SU-DHL-6 (cell line): Measurements from ENCODE around the gene USB1.

Source experiments
- H2AFZ ChIP-seq: fragments of 200-600 bp; sonication (generic); 2 replicates; pipeline ENCODE4 v1.6.1; 2014; ENCODE audit warnings: low read depth, mild to moderate bottlenecking, moderate library complexity, mixed read lengths, antibody characterized with exemption, low read length; ENCODE audit not compliant: severe bottlenecking
- H3F3A ChIP-seq: fragments of 200-600 bp; shearing (Covaris generic); 2 replicates; pipeline ENCODE4 v1.6.0; 2016; ENCODE audit warnings: antibody characterized with exemption, mild to moderate bottlenecking; ENCODE audit not compliant: insufficient read depth
- H3K27ac ChIP-seq: fragments of 200-600 bp; sonication (generic); 2 replicates; pipeline ENCODE4 v1.5.1; 2016; ENCODE audit warnings: low read depth, mild to moderate bottlenecking, low read length, moderate library complexity, mixed read lengths
- H3K27me3 ChIP-seq: fragments of 200-600 bp; sonication (generic), shearing (Covaris generic); 2 replicates; pipeline ENCODE4 v1.6.0; 2014; ENCODE audit warnings: mild to moderate bottlenecking, low read length
- H3K36me3 ChIP-seq: fragments of 200-600 bp; sonication (generic); 2 replicates; pipeline ENCODE4 v1.6.1; 2014; ENCODE audit warnings: mild to moderate bottlenecking, low read length, mixed read lengths
- H3K4me2 ChIP-seq: fragments of 300-600, 200-600 bp; shearing (Covaris generic), sonication (generic); 2 replicates; pipeline ENCODE4 v1.6.0; 2014; ENCODE audit warnings: low read length, low read depth, mild to moderate bottlenecking; ENCODE audit not compliant: poor library complexity, severe bottlenecking
- H3K4me3 ChIP-seq: fragments of 200-600 bp; sonication (generic); 2 replicates; pipeline ENCODE4 v1.5.1; 2014; ENCODE audit warnings: antibody characterized with exemption, low read length, mild to moderate bottlenecking, mixed read lengths; ENCODE audit not compliant: insufficient read depth, poor library complexity, severe bottlenecking
- H3K79me2 ChIP-seq: fragments of 200-600 bp; sonication (generic); 2 replicates; pipeline ENCODE4 v1.6.1; 2014; ENCODE audit warnings: mild to moderate bottlenecking, low read length, moderate library complexity; ENCODE audit not compliant: insufficient read depth
- H3K9ac ChIP-seq: fragments of 200-600 bp; sonication (generic); 2 replicates; pipeline ENCODE4 v1.7.0; 2014; ENCODE audit warnings: mild to moderate bottlenecking, low read length
- H3K9me2 ChIP-seq: fragments of 200-600 bp; sonication (generic); replicated peaks from 2 replicates; pipeline ENCODE4 v1.6.1; 2014; ENCODE audit warnings: low read length; ENCODE audit not compliant: insufficient read depth
- H3K9me3 ChIP-seq: fragments of 200-600 bp; sonication (generic); 2 replicates; pipeline ENCODE4 v1.6.1; 2014; ENCODE audit warnings: low read length, mixed read lengths; ENCODE audit not compliant: insufficient read depth
- H4K20me1 ChIP-seq: fragments of 200-600 bp; sonication (generic); 2 replicates; pipeline ENCODE4 v1.6.1; 2014; ENCODE audit warnings: low read depth, mild to moderate bottlenecking, antibody characterized with exemption, low read length, moderate library complexity, mixed read lengths
- CTCF ChIP-seq: fragments of 200-600 bp; sonication (generic); IDR thresholded peaks from one replicate; pipeline ENCODE4 v1.5.1; 2017; ENCODE audit warnings: antibody characterized with exemption, mild to moderate bottlenecking, low read length, moderate library complexity; ENCODE audit not compliant: insufficient read depth, poor library complexity, severe bottlenecking
- EZH2phosphoT487 ChIP-seq: fragments of 200-600 bp; sonication (generic), shearing (Covaris generic); conservative IDR thresholded peaks from 2 replicates; pipeline ENCODE4 v1.6.1; 2018; ENCODE audit warnings: mild to moderate bottlenecking, antibody characterized with exemption, low read length, moderate library complexity, mixed read lengths

The USB1 gene

GRCh38 chr16:57993897-57994296 lies 7.3 kb upstream of the USB1 start:
- Histone ChIP-seq H3K9me3 (no peaks in the 10 kb centered on the region), H3K27ac (no peak overlapping the region), H3K79me2 (no peaks in the 10 kb centered on the region), H3K4me3 (no peak overlapping the region), H3K9me2 (no peaks in the 10 kb centered on the region), H4K20me1 (no peaks in the 10 kb centered on the region), H3K27me3 (no peaks in the 10 kb centered on the region), H3K9ac (no peak overlapping the region), H3F3A (no peaks in the 10 kb centered on the region), H3K4me2 (no peak overlapping the region), H2AFZ (no peak overlapping the region), H3K36me3 (no peaks in the 10 kb centered on the region)
- TF ChIP-seq EZH2phosphoT487 (no peak), CTCF (no peak)

GRCh38 chr16:57994361-57994760 lies 6.8 kb upstream of the USB1 start:
- no peaks in the 10 kb centered on the region for H3K27me3 ChIP-seq
- peaks cover under 1% of the 10 kb centered on the region; the same call in 1 of the 2 replicates for H3F3A ChIP-seq
- no peak overlapping the region for H3K9ac ChIP-seq
- H3K79me2 ChIP-seq = no peaks in the 10 kb centered on the region
- H3K27ac ChIP-seq = no peak overlapping the region
- H4K20me1 ChIP-seq = no peaks in the 10 kb centered on the region
- H3K4me2 ChIP-seq = no peak overlapping the region
- H2AFZ ChIP-seq = no peak overlapping the region
- no peaks in the 10 kb centered on the region for H3K9me3 ChIP-seq
- no peaks in the 10 kb centered on the region for H3K36me3 ChIP-seq
- no peaks in the 10 kb centered on the region for H3K9me2 ChIP-seq
- TF ChIP-seq EZH2phosphoT487 (no peak), CTCF (no peak)
- H3K4me3 ChIP-seq = no peak overlapping the region

- H3K9me2 ChIP-seq = no peaks in the 10 kb centered on the region
- H3K4me3 ChIP-seq = no peak overlapping the region
- H3K27ac ChIP-seq = no peak overlapping the region
- no peaks in the 10 kb centered on the region for H3K9me3 ChIP-seq
- no peak overlapping the region for H3K9ac ChIP-seq
- H2AFZ ChIP-seq = no peak overlapping the region
- TF ChIP-seq CTCF (no peak), EZH2phosphoT487 (no peak)
- H3K4me2 ChIP-seq = no peak overlapping the region
- H3K27me3 ChIP-seq = no peaks in the 10 kb centered on the region
- no peaks in the 10 kb centered on the region for H3K79me2 ChIP-seq
- peaks cover 4% of the 10 kb centered on the region; the same call in 1 of the 2 replicates for H3F3A ChIP-seq
- no peaks in the 10 kb centered on the region for H4K20me1 ChIP-seq
- no peaks in the 10 kb centered on the region for H3K36me3 ChIP-seq
Observed at GRCh38 chr16:57994778-57995177, 6.4 kb upstream of the USB1 start.
